HCEC 1CT (cell line): ENCODE results near the gene RUNX3.

ENCODE experiments used
- DNase-seq: peaks from one replicate; pipeline ENCODE4 v3.0.0-alpha.2; 2017

Gene RUNX3

DNA sequence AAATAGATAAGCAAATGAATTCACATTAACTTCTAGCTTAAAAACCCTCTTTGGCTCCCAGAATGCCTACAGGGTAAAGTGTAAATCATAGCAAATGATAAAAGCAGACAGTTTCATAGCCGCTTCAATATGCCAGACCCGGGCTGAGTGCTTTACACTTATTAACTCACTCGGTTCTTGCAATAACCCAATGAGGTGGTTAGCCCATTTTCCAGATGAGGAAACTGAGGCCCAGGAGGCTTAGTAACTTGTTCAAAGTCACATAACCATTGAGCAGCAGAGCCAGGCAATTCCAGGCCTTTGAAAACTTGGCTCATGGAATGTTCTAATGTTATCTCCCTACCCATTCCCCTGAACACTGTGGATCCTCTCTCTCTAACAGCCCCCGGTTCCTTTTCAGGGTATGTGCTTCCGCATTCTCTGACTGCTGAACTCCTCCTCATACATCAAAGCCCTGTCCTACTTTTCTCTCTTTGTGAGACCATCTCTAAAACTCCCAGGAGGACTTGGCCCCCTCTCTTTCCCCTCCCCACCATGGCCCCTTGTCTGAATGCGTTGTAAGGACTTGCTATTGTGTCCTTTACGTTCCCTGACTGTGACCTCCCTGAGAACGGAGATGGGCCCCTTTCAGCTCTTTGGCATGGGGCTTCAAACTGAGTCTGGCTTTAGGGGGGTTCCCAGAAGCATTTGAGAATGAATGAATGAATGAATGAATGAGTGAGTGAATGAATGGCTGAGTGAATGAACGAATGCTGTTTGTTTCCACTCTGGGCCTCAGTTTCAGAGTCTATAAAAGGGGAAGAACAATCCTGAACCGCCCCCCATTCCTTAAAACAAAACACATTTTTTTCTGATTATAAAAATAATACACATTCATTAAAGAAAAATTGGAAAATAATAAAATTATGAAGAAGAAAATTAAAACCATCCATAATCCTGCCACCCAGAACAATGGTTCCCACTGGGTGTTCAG is 15.6 kb upstream of the RUNX3 start:
- DNase-seq: no peak

DNA sequence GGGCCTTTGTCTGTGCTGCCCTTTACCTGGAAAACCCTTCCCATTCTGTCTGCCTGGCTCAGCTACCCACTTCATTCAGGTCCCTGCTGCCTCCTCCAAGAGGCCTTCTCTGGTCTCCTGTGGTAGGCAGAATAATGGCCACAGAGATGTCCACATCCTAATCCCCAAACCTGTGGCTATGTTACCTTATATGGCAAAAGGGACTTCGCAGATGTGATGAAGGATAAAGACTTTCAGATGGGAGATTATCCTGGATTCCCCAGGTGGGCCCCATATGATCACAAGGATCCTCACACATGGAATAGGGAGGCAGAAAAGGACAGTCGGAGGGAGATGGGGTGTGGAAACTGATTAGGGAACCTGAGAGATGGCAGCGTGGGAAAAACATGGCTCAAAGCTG is 14.2 kb upstream of the RUNX3 start:
- no peak for DNase-seq

DNA sequence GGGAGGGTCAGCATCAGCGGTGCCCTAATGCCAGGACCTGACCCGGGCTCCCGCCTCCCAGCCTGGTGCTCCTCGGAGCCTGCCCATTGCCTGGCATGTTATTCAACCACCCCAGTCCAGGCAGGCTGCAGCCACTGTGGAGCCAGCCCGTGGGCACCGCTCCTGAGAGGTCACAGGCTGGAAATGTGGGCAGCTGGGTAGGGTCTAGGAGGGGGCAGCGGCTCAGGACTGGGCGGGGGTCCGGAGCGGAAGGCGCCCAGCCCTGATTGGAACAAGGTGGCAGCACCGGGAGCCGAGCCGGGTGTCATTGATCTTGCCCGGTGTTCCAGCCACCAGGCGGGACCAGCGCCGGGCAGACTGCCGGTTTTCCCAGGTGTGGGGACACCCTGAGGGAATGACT is 12.7 kb upstream of the RUNX3 start:
- DNase-seq: no peak

DNA sequence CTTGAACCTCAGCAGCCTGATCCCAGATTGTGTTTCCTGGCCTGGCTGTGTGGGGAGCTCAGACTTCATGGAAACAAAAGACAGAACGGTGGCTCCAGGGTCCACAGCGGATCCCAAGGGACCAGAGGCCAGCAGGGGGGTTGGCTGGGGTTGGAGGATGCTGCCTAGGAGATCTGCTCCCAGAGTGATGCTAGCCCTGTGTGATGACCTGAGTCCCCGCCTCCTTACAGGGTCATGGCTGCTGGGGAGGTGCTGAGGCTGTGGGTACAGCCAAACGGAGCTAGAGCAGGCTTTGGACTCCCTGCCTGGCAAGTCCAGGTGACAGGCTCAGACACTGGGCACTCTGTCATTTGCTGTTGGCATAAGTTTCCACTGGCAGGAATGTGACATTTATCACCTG is 11.5 kb upstream of the RUNX3 start:
- DNase-seq: no peak

DNA sequence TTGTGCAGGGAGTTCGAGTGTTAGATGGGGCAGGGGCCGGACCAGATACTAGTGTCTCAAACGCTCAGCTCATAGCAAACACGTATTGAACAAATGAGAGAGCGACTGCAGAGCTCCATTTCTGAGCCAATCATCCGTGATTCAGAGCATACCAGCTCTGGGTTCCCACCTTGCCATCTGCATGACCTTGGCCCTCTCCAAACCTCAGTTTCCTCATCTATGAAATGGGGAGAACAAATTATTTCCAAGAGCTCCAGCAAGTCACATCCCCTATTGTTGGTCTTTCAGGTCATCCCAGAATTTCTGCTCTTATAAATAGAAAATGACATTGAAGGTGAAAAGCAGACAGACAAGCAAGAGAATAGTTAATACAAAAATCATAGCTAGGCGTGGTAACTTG is 10.2 kb upstream of the RUNX3 start:
- no peak for DNase-seq

DNA sequence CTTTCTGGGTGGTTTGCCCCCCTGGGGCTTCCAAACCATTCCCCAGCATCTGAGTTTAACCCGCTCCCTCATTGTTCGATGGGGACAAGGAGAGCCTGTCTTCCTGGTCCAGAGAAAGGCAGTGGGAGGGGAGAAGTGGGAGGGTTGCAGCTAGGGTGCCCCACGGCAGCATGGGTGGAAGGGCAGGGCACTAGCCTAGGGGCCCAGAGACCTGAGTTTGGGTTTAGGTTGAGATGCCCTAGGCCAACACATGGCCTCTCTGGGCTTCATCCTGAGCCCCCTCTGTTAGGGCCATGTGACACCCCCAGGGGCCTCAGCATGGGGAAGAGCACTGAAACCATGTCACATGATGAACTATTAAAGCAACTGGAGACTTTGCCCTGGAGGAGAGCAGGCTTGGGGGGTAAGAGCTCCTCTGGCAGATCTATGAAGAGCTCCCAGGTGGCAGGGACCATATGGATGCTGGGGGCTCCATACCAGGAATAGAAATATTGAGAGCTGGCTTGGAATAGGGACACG is 9.7 kb upstream of the RUNX3 start:
- DNase-seq: no peak

DNA sequence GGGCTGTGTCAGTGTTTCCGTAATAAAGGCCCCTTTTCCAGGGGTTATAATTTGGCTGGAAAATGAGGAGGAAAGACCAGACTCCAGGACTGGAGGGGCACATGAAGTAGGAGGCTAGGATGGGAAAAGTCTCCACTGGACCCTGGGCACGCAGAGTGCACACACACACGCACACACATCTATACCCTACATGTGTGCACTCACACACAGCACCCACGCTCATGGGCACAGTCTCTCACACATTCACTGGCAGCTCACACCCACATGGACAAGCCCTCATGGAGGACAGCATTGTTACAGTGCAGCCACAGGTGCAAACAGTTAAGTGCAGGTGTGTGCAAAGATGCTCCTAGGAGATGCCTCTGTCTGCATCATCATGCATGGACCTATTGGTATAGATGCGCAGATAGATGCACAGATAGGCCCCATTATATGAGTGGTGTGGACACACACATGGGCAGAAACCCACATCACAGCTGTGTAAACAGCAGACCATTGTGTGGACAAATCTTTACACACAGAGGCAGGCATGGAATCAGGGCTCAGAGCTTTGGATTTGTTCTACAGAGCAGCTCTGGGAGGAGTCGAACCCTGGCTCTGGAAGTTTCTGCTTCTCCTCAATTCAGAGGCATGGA is 9.1 kb upstream of the RUNX3 start:
- no peak for DNase-seq

DNA sequence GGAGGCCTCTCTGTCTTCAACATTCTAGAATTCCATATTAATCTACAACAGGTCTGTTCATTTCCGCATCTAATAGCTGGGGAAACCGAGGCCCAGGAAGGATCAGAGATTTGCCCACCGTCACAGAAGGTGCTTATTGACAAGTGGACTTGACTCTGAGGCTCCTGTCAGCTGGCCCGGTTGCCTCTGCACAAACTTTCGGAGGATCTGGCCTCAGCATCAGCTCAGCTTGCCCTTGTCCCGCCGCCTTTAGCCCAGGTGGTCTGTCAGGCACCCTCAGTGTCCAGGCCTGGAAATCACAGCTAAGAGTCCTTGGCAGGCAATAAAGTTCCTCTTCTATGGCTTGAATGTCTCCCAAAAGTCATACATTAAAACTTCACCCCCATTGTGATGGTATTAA is 8.2 kb upstream of the RUNX3 start:
- no peak for DNase-seq

DNA sequence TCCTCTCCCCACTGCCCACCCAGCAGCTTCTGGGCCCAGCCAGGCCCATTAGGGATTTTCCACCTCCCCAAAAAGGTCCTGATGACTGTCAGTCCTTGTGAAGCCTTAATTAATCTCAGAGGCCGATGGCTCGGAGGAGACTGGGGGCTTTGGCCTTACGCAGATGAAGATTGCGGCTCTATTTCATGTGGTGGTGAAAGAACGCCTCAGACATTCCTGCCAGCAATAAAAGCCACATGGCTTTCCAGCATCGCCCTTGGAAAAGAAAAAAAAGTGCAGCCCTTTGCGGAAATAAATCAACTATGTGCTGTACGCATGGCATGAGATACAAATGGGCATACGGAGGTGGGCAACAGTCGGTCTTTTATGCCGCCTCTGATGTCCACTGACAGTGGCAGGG is 6.6 kb upstream of the RUNX3 start:
- no peak for DNase-seq

DNA sequence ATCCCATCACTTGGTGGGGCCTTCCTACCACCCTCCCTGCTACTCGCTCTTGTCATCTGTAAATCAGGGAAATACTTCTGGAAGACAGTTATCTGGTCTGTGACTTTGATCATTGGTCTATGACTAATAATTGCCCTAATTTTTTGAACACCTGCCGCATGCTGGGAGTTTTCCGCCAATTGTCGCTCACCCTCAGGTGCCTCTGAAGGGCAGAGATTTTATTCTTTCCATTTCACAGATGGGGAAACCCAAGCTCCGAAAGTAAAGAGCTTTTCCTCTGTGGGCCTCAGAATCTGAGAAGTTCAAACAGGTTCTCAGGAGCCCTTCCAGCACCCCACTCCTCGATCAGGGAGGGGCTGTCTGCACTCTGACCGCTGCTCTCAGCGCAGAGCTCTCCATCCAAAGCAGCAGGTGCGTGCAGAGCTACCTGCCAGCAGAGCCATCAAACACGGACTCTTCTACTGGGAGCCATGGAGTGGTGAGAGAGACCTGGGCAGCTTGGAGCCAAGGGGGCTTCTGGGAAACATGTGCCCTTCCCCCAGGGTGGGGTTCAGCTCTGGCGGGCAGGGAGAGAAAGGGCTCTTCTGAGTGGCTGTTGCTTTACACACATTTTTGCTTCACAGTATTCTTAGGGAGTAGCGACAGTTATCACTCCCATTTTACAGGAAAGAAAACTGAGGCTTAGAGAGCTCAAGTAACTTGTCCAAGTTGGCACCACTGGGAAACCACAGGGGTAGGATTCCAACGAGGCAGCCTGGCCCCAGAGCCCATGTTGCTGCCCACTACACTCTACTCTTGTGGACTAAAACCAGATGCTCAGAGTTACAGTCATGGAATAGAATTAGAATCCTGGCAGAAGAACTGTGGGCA is 5.8 kb upstream of the RUNX3 start:
- DNase-seq: no peak

DNA sequence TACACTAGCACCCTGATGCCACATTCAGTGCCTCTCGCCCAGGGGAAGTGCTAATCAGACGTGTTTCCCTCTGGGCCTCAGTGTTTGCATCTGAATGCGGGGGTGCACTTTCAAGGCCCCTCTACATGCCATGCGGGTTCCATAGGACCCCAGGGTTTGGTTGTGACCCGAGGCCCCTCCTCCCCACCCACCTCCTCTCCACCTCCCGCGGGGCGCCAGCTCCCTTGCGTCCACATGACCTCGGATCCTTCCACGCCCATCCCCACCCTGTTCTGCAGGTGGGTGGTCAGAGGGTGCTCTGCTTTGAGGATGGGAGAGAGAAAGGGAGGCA is 5.1 kb upstream of the RUNX3 start:
- no peak for DNase-seq

DNA sequence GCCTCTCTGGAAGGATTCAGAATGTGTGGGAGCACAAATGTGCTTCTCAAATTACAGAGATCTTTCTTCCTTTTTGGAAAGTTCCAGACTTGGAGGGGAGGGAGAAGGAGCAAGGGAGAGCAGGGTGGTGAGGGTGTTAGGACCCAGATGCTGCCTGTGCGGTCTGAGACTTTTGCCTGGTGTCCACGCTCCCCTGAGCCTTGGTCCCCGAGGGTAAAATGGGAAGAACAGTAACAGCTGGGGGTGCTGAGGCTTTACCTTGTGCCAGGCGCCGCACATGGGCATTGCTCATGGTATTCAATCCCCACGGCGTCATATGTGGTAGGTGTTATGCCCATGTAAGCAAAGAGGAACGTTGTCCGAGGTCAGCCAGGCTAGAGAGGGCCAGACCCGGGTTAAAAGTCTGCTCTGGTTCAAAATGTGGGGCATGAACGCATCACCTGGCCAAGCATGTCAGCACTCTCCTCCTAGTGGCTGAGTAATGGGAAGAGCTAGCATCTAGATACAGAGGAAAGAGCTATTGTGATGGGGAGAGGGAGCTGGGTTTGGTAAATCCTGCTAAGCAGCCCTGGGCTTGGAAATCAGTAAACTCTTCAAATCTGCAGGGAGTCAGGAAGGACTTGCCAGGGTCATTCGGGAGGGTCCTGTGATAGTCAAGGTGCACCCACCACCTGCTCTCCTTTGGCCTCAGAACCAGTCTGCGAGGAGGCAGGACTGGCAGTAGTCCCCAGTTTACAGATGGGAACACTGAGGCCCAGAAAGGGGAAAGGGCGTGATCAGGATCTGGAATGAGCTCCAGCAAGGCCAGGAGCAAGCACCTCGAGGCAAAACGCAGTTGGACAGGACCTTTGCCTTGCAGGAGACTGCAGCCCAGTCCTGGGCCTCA is 4.5 kb upstream of the RUNX3 start:
- no peak for DNase-seq

DNA sequence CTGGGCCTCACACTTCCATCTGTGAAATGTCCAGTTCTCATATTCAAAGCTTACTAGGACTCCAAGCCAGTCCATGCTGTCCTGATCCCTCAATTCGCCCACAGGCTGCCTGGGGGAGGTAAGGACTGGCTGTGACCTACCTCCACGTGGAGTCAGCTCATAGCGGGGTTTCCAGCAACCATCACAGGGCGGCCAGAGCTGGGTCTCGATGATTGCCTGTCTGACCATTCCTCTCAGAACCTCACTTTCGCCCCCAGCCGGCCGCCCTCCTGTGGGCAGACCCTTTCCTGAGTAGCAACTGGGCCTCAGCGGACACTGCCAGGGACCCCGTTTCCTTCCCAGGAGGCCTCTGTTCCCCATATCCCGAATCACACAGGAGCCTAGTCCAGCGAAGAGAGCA is 3.4 kb upstream of the RUNX3 start:
- no peak for DNase-seq

DNA sequence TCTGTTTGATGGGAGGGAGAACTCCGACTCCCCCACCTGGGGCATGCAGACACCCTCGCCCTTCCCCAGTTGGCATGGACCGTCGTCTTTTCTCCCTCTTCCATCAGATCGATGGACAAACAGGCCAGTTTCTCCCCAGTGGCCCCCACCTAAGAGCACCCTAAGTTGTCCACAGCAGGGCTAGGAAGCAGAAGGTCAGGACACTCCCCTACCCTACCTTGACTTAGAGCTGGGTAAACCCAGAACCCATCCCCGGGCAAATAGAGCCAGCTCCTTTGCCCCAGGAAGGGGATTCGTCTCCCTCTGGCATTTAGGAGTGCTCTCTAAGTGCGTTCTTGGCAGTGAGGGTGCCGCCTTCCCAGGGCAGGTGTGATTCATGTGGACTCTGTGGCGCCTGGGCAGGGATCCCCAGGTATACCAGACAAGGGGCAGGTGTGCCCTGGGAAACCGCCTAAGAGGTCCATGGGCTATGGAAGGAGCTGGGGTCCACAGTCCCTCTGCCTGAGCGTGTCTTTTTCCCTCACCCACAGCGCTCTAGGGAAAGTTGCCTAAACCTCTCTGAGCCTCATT is 2.7 kb upstream of the RUNX3 start:
- DNase-seq: no peak

DNA sequence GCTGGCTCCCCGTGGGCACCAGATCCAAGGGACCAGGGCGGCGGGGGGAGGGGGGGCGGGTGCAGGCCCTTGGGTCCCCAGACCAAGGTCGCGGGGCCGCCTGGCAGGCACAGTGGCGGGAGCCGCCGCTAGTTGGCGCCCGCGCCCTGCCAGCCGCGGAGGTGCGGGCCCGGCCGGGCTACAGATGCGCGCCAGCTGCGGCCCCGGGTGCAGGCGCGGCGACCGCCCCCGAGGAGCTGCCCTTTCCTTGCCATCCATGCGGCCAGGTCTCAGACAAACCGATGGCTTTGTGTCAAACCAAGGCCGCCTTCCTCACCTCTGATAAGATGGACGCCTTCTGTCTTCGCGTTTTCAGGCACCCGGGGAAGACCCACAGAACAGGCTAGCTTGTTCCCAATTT is 2.2 kb upstream of the RUNX3 start:
- peak; percentile 15 for DNase-seq

DNA sequence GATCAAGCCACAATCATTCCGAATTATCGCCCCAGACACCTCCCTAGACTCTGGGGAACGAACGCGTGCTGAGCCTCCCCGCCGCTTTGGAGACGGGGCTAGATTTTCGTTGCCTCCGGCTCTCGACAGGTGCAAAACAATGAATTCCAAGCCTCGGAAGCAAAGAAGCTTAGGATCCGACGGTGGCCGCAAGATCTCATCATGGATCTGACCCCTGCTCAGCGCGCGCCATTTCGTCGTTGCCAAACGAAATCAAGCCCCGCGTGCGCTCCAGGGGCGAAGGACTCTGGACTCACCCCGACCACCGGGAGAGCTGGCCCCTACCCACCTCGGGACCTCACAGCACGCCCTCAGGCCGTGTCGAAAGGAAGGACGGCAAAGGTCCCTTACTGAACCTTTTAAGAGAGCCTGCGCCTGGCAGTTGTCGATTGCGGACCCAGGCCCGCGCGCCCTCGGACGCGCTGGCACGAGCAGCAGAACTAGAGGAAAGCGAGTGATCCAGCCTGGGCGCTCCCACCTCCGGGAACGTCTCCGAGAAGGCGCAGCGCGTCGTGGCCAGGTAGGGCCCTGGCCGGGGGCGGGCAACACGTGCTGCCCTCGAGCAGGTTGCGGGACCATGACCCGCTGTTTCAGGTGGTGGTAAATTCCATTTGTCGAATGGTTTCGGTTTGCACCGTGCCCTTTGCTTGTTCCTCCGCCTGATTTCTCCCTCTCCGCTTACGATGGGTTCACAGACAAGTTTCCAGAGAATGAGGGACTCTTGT is 1.6 kb upstream of the RUNX3 start:
- no peak for DNase-seq

DNA sequence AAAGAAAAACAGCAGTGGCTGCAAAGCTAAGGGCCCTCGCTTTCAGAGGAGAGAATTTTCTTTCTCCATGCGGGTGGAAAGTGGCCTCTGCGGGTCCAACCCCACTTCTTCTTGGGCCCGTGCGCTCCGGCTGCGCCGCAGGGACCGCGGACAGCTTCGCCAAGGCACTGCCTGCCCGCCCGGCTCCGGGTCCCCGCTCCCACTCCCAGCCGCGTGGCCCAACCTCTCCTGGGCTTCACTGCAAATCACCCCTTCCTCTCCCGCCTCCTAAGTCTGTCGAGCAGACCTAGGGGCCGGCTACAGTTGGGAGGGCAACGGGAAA is 1.0 kb upstream of the RUNX3 start:
- no peak for DNase-seq

DNA sequence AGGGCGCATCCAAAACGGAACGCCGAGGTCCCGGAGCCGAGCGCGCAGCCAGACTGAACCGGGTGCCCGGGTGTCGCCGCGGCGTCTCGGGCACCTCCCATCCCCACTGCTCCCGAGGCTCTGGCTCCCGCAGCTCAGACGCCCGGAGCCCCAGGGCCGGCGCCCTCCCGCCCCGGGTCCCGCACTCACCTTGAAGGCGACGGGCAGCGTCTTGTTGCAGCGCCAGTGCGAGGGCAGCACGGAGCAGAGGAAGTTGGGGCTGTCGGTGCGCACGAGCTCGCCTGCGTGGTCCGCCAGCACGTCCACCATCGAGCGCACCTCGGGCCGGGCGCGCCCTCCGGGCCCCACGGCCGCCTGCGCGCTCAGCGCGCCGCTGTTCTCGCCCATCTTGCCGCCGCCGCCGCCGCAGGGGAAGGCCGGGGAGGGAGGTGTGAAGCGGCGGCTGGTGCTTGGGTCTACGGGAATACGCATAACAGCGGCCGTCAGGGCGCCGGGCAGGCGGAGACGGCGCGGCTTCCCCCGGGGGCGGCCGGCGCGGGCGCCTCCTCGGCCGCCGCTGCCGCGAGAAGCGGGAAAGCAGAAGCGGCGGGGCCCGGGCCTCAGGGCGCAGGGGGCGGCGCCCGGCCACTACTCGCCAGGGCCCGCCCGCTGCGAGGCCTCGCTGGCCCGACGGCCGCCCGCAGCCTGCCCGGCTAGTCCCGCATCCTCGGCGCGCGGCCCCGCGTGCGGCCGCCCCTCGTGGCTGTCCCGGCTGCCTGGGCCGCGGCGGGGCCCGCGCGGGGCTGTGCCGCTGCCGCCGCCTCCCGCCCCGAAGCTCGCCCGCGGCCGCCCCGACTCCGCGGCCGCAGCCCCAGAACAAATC is 447 bp downstream of the RUNX3 start:
- no peak for DNase-seq

DNA sequence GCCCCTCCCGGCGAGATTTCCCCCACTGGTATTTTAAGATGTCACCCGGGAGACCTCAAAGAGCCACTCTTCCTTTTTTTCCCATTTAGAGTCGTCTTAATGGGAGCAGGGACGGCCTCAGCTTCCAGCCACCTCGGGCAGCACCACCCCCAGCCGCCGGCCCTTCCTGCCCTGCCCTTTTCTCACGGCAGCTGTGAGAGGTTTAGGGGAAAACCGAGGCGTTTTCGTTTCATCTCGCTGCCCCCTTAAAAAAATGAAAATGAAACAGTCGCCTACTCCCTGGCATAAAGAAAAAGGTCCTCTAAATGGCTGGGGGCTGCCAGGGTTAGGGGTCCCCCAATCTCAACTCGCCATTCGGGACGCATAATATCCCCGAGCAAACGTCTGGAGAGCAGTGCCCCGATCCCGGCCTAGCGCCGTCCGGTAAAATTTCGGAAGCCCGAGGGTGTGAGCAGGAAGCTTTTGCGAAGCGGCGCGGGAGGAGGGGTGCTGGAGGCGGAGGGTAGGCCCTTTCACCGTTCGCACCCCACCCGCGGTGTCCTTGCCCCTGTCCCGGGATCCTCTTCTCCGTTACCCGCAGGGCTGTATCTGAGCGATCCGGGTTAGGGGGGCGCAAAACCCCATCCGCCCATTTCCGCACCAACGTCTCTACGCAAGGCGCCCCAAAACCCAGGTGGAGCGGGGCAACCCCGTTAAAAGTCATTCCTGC is 1.2 kb downstream of the RUNX3 start:
- DNase-seq: no peak
